WERI-Rb-1 (cell line): ENCODE results near the gene PEPD.

Source experiments
- DNase-seq: peaks from one replicate; pipeline ENCODE4 v3.0.0-alpha.2; 2020
- H3K27ac ChIP-seq: fragments of 250-450 bp; sonication (Bioruptor Pico); 2 replicates; pipeline ENCODE4 v1.5.1; 2020; ENCODE audit warnings: mild to moderate bottlenecking, moderate library complexity
- H3K27me3 ChIP-seq: fragments of 250-450 bp; sonication (Bioruptor Pico); 2 replicates; pipeline ENCODE4 v1.5.1; 2021; ENCODE audit warnings: mild to moderate bottlenecking, low read depth, moderate library complexity; ENCODE audit not compliant: insufficient read depth, severe bottlenecking
- H3K36me3 ChIP-seq: fragments of 250-450 bp; sonication (Bioruptor Pico); 2 replicates; pipeline ENCODE4 v1.5.1; 2020; ENCODE audit warnings: mild to moderate bottlenecking, moderate library complexity
- H3K4me3 ChIP-seq: 2 replicates; pipeline ENCODE4 v1.5.1; 2011; ENCODE audit warnings: low read depth, mild to moderate bottlenecking, control low read depth, low read length
- H3K9me3 ChIP-seq: fragments of 250-450 bp; sonication (Bioruptor Pico); 2 replicates; pipeline ENCODE4 v1.5.1; 2021; ENCODE audit warnings: mild to moderate bottlenecking, moderate library complexity; ENCODE audit not compliant: severe bottlenecking
- TF ChIP-seq, protein P1 (sequence below): IDR thresholded peaks from 2 replicates; pipeline ENCODE4 v1.5.1; 2011; ENCODE audit warnings: low read depth, mild to moderate bottlenecking, control low read depth, inconsistent platforms, low read length

Gene PEPD

GRCh38 chr19:33490041-33490451 is 31.5 kb downstream of the PEPD start:
- DNase-seq = no peak
- no peaks in the 10 kb centered on the region for H3K27me3 ChIP-seq
- no peaks in the 10 kb centered on the region for H3K36me3 ChIP-seq
- H3K4me3 ChIP-seq = no peak overlapping the region
- TF ChIP-seq, protein P1, sequence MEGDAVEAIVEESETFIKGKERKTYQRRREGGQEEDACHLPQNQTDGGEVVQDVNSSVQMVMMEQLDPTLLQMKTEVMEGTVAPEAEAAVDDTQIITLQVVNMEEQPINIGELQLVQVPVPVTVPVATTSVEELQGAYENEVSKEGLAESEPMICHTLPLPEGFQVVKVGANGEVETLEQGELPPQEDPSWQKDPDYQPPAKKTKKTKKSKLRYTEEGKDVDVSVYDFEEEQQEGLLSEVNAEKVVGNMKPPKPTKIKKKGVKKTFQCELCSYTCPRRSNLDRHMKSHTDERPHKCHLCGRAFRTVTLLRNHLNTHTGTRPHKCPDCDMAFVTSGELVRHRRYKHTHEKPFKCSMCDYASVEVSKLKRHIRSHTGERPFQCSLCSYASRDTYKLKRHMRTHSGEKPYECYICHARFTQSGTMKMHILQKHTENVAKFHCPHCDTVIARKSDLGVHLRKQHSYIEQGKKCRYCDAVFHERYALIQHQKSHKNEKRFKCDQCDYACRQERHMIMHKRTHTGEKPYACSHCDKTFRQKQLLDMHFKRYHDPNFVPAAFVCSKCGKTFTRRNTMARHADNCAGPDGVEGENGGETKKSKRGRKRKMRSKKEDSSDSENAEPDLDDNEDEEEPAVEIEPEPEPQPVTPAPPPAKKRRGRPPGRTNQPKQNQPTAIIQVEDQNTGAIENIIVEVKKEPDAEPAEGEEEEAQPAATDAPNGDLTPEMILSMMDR = no peak
- no peaks in the 10 kb centered on the region for H3K9me3 ChIP-seq
- H3K27ac ChIP-seq = no peak overlapping the region

- DNase-seq = no peak
- H3K27me3 ChIP-seq = no peaks in the 10 kb centered on the region
Observed at GRCh38 chr19:33488826-33489225, 32.8 kb downstream of the PEPD start.

DNA sequence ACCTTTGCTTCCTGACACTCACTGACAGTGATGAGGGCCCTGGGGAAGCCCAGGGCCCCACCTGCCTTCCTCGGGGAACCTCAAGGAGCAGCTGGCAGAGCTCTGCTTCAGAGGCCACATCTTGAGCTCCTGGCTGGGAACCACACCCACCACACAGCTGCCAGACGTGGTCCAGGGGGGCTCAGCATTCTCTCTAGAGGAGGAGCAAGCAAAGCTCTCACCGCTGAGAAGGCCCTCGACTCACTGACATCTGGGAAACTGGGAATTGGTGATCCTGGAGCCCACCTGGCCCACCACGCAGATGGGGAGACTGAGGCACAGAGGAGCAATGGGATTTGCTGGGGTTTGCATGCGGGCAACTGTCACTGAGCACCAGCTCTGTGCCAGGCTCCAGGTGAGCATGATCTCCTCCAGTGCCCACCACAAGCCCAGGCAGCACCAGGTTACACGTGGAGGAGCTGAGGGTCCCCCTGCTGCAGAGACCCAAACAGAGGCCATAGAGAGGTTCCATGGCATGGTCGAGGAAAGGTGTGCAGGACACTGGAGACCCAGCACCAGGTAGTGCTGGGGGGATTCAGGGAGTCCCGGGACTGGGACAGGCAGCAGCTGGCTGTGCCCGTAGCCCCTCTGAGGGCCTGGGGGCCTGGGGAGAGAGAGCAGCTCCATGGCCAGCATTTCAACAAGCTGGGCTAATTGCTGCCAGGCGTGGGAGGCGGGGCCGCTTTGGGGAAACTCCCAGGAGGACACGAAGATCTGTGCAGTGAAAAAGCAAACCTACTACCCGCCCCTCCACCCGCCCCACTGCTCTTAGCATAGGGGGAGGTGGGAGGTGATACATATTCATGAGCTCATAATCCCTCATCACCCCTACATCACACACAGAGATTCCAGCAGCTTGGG is 33.4 kb downstream of the PEPD start:
- Histone ChIP-seq H3K27me3 (no peaks in the 10 kb centered on the region), H3K36me3 (no peaks in the 10 kb centered on the region), H3K27ac (no peak overlapping the region), H3K4me3 (no peak overlapping the region), H3K9me3 (no peaks in the 10 kb centered on the region)
- TF ChIP-seq, protein P1 = no peak
- no peak for DNase-seq

More at GRCh38 chr19:33488826-33489225, 32.8 kb downstream of the PEPD start:
- Histone ChIP-seq H3K27ac (no peak overlapping the region), H3K9me3 (no peaks in the 10 kb centered on the region), H3K36me3 (no peaks in the 10 kb centered on the region), H3K4me3 (no peak overlapping the region)
- TF ChIP-seq, protein P1 = no peak

DNA sequence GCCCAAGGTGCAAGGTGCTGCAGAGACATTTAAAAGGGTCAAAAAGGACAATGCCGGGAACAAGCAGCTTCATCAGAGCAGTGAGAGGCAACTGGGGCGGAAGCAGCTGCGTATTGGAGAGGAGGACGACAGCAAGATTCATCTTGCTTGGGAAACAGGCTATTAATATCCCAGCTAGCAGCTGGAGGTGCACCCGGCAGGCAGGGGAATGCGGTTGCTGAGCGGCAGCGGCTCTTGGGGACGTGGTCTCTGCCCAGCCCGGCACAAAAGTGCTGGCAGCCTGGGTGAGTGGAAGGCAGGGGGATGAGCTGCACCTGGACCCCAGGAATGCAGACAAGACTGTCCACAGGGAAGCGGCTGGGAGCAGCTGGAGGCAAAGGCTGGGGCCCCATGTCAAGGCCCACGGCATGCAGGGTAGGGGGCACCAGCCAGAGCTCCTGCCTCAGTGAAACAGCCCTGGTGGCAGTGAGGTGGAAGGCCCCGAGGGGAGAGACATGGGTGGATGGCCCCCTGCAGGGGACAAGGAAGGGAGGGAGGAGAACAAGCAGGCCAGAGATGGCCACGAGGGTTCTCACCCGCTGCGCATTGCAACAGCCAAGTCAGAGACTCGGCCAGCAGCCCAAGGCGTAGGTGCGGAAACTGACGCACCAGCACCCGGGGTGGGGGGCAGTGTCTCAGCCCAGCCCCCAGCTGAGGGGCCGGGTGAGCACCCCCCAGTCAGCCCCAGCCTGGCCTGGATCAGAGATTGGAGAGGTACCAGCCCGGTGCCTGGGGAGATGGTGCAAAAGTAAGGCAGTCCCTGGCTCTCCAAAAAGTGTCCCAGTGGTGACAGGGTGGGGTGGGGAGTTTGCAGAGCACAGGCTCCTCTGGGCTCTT is 34.4 kb downstream of the PEPD start:
- H3K4me3 ChIP-seq = no peak overlapping the region
- no peaks in the 10 kb centered on the region for H3K27me3 ChIP-seq
- TF ChIP-seq, protein P1 = no peak
- no peaks in the 10 kb centered on the region for H3K9me3 ChIP-seq
- no peaks in the 10 kb centered on the region for H3K36me3 ChIP-seq
- DNase-seq = no peak
- no peak overlapping the region for H3K27ac ChIP-seq

- Histone ChIP-seq H3K36me3 (no peaks in the 10 kb centered on the region), H3K27me3 (no peaks in the 10 kb centered on the region), H3K4me3 (no peak overlapping the region), H3K9me3 (no peaks in the 10 kb centered on the region), H3K27ac (no peak overlapping the region)
- TF ChIP-seq, protein P1 = no peak
- no peak for DNase-seq
Observed at GRCh38 chr19:33486407-33486806, 35.2 kb downstream of the PEPD start.
